HK-2 (cell line): ENCODE measurements around the gene UTF1.
"Not testable (repeated sequence)": the region's sequence is repeated elsewhere in the genome, so short reads cannot be mapped to it uniquely, and the experiment has no call there.

Experiments
- DNase-seq: peaks from one replicate; pipeline ENCODE4 v3.0.0-alpha.2; 2018; ENCODE audit not compliant: unreplicated experiment

Gene UTF1

GRCh38 chr10:133227256-133227655, 2.8 kb upstream of the UTF1 start:
- DNase-seq: no peak

- DNase-seq: no peak
Observed at GRCh38 chr10:133229265-133230043, 563 bp upstream of the UTF1 start.

- no peak for DNase-seq
Observed at GRCh38 chr10:133230387-133231195, 574 bp downstream of the UTF1 start.

- no peak for DNase-seq
Observed at GRCh38 chr10:133231244-133231945, 1.4 kb downstream of the UTF1 start.

- no peak for DNase-seq
Observed at GRCh38 chr10:133231946-133232574, 2.0 kb downstream of the UTF1 start.

- DNase-seq: not testable (repeated sequence)
Observed at GRCh38 chr10:133234796-133235195, 4.8 kb downstream of the UTF1 start.

- no peak for DNase-seq
Observed at GRCh38 chr10:133235265-133235855, 5.3 kb downstream of the UTF1 start.

- no peak for DNase-seq
Observed at GRCh38 chr10:133235932-133236331, 5.9 kb downstream of the UTF1 start.

GRCh38 chr10:133236401-133237240, 6.6 kb downstream of the UTF1 start:
- no peak for DNase-seq

GRCh38 chr10:133237241-133237587, 7.2 kb downstream of the UTF1 start:
- no peak for DNase-seq

GRCh38 chr10:133237588-133238465, 7.8 kb downstream of the UTF1 start, which contains the start of gene VENTX:
Gene VENTX, plus strand, starts transcription at chr10:133237855. Its CDS starts 60 bp downstream, at chr10:133237915.
- no peak for DNase-seq

GRCh38 chr10:133238466-133238804, 8.4 kb downstream of the UTF1 start:
- DNase-seq: no peak

GRCh38 chr10:133239990-133240389, 10.0 kb downstream of the UTF1 start:
- DNase-seq: no peak

GRCh38 chr10:133241501-133242205, 11.6 kb downstream of the UTF1 start:
- no peak for DNase-seq

GRCh38 chr10:133242611-133243356, 12.8 kb downstream of the UTF1 start:
- DNase-seq: no peak

GRCh38 chr10:133243593-133243992, 13.6 kb downstream of the UTF1 start:
- DNase-seq: no peak

GRCh38 chr10:133245439-133246235, 15.6 kb downstream of the UTF1 start:
- DNase-seq: no peak

GRCh38 chr10:133246236-133246626, 16.2 kb downstream of the UTF1 start:
- DNase-seq: no peak
